ENCODE measurements around the gene LGI4.
"Not testable (repeated sequence)": the region's sequence is repeated elsewhere in the genome, so short reads cannot be mapped to it uniquely, and the experiment has no call there.

Gene LGI4

GRCh38 chr19:35105047-35105410 is 29.8 kb downstream of the LGI4 start:
- no peak for DNase-seq (ENCODE audit: low read depth)
- no peak overlapping the region for H3K4me3 ChIP-seq (ENCODE audit: low read depth, low read length)
- no peak for TF ChIP-seq CTCF (IDR thresholded peaks at IDR 0.05; ENCODE audit: insufficient read depth, low read depth, low read length, missing control alignments)

DNA sequence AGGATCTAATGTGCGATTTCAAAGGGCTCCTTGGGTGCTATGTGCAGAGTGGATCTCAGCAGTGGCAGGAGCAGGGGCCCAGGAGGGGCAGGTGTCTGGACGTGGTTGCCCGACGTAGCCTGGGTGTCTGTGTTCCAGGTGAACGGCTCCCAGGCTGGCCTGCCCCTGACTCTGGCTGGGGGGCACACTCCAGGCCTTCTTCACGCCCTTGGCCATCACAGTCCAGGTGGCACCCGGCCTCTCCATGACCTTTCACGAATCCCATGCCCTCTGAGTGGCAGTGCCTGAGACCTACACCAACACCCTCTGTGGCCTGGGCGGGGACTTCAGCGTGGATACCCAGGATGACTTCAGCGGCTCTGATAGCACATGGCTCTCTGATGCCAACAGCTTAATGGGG is 30.5 kb downstream of the LGI4 start:
- no peak overlapping the region for H3K4me3 ChIP-seq (ENCODE audit: low read depth, low read length)
- no peak for TF ChIP-seq CTCF (IDR thresholded peaks at IDR 0.05; ENCODE audit: insufficient read depth, low read depth, low read length, missing control alignments)
- DNase-seq (ENCODE audit: low read depth): no peak

DNA sequence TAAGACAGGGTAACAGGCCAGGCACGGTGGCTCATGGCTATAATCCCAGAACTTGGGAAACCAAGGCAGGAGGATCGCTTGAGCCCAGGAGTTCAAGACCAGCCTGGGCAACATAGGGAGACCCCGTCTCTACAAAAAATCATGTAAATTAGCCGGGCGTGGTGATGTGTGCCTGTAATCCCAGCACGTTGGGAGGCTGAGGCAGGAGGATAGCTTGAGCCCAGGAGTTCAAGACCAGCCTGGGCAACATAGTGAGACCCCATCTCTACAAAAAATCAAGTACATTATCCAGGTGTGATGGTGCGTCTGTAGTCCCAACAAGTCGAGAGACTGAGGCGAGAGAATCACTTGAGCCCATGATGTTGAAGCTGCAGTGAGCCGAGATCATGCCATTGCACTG is 31.2 kb downstream of the LGI4 start:
- DNase-seq (ENCODE audit: low read depth); H3K4me3 ChIP-seq (ENCODE audit: low read depth, low read length): not testable (repeated sequence)

GRCh38 chr19:35101949-35102348 is 32.9 kb downstream of the LGI4 start:
- not testable (repeated sequence) for DNase-seq (ENCODE audit: low read depth); H3K4me3 ChIP-seq (ENCODE audit: low read depth, low read length)

- TF ChIP-seq CTCF (IDR thresholded peaks at IDR 0.05; ENCODE audit: insufficient read depth, low read depth, low read length, missing control alignments): no peak
- H3K4me3 ChIP-seq (ENCODE audit: low read depth, low read length): no peak overlapping the region
- no peak for DNase-seq (ENCODE audit: low read depth)
Measured at GRCh38 chr19:35100588-35101533, 34.0 kb downstream of the LGI4 start.

DNA sequence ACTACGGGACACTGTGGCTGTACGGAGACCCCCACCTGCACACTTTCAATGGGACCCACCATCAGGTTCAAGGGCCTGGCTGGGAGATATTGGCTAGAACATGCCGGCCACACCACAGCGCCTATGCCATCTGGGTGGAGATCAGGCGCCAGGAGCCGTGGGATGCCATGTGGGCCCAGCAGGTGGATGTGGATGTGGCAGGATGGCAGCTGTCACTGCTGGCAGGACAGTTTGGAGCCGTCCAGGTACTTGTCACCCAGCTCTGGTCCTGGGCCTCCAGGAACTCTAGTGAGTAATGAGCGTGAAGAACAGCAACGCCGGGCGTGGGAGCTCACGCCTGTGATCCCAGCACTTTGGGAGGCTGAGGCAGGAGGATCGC is 35.0 kb downstream of the LGI4 start:
- H3K4me3 ChIP-seq (ENCODE audit: low read depth, low read length): no peak overlapping the region
- TF ChIP-seq CTCF (IDR thresholded peaks at IDR 0.05; ENCODE audit: insufficient read depth, low read depth, low read length, missing control alignments): no peak
- no peak for DNase-seq (ENCODE audit: low read depth)

DNA sequence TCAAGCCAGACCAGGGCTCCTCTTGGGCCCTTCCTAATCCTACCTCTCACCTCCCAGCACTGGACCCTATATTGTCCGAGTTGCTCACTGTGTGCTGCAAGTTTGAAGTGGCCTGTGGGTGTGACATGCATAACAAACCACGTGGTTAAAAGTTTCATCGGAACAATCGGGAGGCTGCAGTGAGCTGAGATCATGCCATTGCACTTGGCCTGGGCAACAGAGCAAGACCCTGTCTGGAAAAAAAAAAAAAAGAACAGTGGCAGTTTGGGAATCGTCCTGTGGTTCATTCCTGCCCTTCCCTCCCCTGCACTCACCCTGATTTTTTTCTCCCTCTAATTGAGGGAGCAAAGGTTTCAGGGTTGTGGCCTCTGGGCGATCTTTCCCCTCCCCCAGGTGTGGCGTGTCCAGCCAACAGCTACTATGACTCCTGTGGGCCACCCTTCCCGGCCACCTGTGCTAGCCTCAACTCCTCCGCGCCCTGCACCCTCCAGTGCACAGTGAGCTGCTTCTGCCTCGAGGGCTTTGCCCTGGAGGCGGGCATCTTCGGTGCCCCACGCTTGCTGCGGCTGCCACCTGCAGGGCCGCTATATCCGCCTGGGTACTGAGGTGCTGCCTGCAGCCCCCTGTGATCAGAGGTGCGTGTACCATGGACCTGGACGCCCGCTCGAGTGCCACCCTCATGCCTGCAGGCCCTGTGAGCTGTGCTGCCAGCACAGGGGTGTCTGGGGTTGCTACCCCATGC is 35.5 kb downstream of the LGI4 start:
- TF ChIP-seq CTCF (IDR thresholded peaks at IDR 0.05; ENCODE audit: insufficient read depth, low read depth, low read length, missing control alignments): no peak
- H3K4me3 ChIP-seq (ENCODE audit: low read depth, low read length): no peak overlapping the region
- DNase-seq (ENCODE audit: low read depth): no peak
